Right lobe of liver (tissue), 4 donors: Measurements from ENCODE around the gene DDX28.

Experiments used
- POLR2A ChIP-seq: fragments of 450-650 bp; IDR thresholded peaks from one replicate; pipeline ENCODE4 v1.6.1; 2017; ENCODE audit warnings: antibody characterized with exemption, mild to moderate bottlenecking
- TF ChIP-seq, protein P1 (sequence below), 4 donors: fragments of 200-600 bp in 3 of 4; fragments of 450-650 bp in 1 of 4; IDR thresholded peaks; one replicate each; pipeline versions ENCODE4 v1.5.1 to v1.8.0; 2016 to 2022; ENCODE audit warnings: antibody characterized with exemption in 4 of 4, mild to moderate bottlenecking in 2 of 4
- donor health status: DM: no; HTN: no; CAD: no.
- donor health status: DM: no; HTN: no; CAD: no.
- donor health status: DM: no; HTN: yes; CAD: no.

DNA sequence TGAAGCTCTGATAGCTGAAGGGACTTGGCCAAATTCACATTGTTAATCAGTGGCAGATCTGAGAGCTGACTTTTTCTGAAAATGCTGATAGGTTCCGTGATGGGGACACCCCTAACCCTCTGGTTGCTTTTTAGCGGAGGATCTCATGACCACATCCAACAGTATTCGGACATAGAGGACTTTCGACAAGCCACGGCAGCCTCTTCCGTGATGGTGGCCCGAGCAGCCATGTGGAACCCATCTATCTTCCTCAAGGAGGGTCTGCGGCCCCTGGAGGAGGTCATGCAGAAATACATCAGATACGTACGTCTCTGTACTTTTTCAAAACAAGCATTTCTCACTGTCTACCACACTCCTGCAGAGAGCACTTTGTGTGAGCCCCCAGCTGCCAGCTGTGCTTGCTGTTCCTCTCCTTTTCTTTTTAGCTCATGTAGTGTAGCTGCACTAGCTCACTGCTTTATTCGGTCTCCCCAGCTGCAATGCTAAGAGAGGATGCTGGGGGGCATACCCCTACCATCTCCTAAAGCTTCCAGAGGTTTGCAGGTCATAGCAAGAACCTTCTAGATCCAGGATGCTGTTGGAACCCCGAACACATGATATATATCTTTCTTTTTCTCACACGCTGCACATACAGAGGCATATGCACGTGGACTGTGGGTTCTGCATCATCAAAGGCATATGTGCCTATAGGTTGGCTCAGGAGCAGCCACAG, 47.9 kb upstream of the DDX28 start:
- TF ChIP-seq, protein P1, sequence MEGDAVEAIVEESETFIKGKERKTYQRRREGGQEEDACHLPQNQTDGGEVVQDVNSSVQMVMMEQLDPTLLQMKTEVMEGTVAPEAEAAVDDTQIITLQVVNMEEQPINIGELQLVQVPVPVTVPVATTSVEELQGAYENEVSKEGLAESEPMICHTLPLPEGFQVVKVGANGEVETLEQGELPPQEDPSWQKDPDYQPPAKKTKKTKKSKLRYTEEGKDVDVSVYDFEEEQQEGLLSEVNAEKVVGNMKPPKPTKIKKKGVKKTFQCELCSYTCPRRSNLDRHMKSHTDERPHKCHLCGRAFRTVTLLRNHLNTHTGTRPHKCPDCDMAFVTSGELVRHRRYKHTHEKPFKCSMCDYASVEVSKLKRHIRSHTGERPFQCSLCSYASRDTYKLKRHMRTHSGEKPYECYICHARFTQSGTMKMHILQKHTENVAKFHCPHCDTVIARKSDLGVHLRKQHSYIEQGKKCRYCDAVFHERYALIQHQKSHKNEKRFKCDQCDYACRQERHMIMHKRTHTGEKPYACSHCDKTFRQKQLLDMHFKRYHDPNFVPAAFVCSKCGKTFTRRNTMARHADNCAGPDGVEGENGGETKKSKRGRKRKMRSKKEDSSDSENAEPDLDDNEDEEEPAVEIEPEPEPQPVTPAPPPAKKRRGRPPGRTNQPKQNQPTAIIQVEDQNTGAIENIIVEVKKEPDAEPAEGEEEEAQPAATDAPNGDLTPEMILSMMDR (IDR thresholded peaks at IDR 0.05), result no peak
- no peak for TF ChIP-seq POLR2A
